ENCODE results near the gene RAD51B.

Gene RAD51B

GRCh38 chr14:68394764-68395143 lies 575.2 kb downstream of the RAD51B start:
- TF ChIP-seq CTCF (IDR thresholded peaks at IDR 0.05; ENCODE audit: low read depth, low read length): no peak
- H3K4me3 ChIP-seq (ENCODE audit: low read depth, low read length): no peak overlapping the region

GRCh38 chr14:68395604-68396003 lies 576.0 kb downstream of the RAD51B start:
- no peak for TF ChIP-seq CTCF (IDR thresholded peaks at IDR 0.05; ENCODE audit: low read depth, low read length)
- H3K4me3 ChIP-seq (ENCODE audit: low read depth, low read length): no peak overlapping the region

- no peak for TF ChIP-seq CTCF (IDR thresholded peaks at IDR 0.05; ENCODE audit: low read depth, low read length)
- H3K4me3 ChIP-seq (ENCODE audit: low read depth, low read length): no peak overlapping the region
Measured at GRCh38 chr14:68396461-68396860, 576.9 kb downstream of the RAD51B start.

- no peak for TF ChIP-seq CTCF (IDR thresholded peaks at IDR 0.05; ENCODE audit: low read depth, low read length)
Measured at GRCh38 chr14:68397371-68397811, 577.8 kb downstream of the RAD51B start.

GRCh38 chr14:68397822-68398221 lies 578.2 kb downstream of the RAD51B start:
- no peak for TF ChIP-seq CTCF (IDR thresholded peaks at IDR 0.05; ENCODE audit: low read depth, low read length)
- H3K4me3 ChIP-seq (ENCODE audit: low read depth, low read length): no peak overlapping the region

More at GRCh38 chr14:68397371-68397811, 577.8 kb downstream of the RAD51B start:
- H3K4me3 ChIP-seq (ENCODE audit: low read depth, low read length): no peak overlapping the region

- H3K4me3 ChIP-seq (ENCODE audit: low read depth, low read length): no peak overlapping the region
- no peak for TF ChIP-seq CTCF (IDR thresholded peaks at IDR 0.05; ENCODE audit: low read depth, low read length)
Measured at GRCh38 chr14:68398370-68398769, 578.8 kb downstream of the RAD51B start.

- TF ChIP-seq CTCF (IDR thresholded peaks at IDR 0.05; ENCODE audit: low read depth, low read length): no peak
- no peak overlapping the region for H3K4me3 ChIP-seq (ENCODE audit: low read depth, low read length)
Measured at GRCh38 chr14:68399971-68400370, 580.4 kb downstream of the RAD51B start.
